Measurements from ENCODE around the gene SLC37A3. TPM values are rescaled to one million over a fixed set of nuclear protein-coding genes. Genes with fewer than 3 reads are reported as not detected.

The SLC37A3 gene
- total and polyA plus RNA-seq, 4 donors, result 7.3 to 30.8 (median 10.6) TPM

DNA sequence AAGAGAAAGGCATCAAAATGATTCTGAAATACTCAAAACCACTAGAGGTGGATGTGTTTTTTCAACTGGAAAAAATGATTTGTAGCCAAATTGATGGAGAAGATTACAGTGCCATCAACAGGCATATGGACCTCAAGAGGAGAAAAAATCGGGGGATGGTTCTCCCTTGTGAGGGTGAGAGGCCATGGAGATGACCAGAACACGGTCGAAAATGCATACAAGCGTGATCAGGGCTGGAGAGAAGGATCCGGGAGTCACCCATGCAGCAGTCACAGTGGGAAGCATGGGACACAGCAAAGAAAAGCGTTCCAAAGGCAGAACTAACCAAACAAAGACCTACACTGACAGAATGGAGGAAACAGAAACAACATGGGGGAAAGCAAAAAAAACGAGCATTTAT, 80.3 kb downstream of the SLC37A3 start:
- DNase-seq (ENCODE audit: low spot score), result no peak
- H3K27me3 ChIP-seq (ENCODE audit: control insufficient read depth in 4 of 4, insufficient read depth in 4 of 4, low read length in 3 of 4), result no peaks in the 10 kb centered on the region
- 94% methylated on average over 7 of the region's 7 CpGs for WGBS
- peaks cover 0 to 10% (median 2%) of the 10 kb centered on the region in 4 donors for H3K4me1 ChIP-seq (ENCODE audit: control insufficient read depth in 4 of 4, insufficient read depth in 4 of 4, low read length in 3 of 4)
- H3K36me3 ChIP-seq (ENCODE audit: control insufficient read depth in 4 of 4, insufficient read depth in 3 of 4, low read depth in 1 of 4, low read length in 3 of 4), result no peaks in the 10 kb centered on the region
- no peak overlapping the region for H3K27ac ChIP-seq (ENCODE audit: low read depth in 1 of 2, low read length in 2 of 2)
- H3K9ac ChIP-seq (ENCODE audit: low read depth in 1 of 2, low read length in 2 of 2), result no peak overlapping the region
- TF ChIP-seq, protein P1, sequence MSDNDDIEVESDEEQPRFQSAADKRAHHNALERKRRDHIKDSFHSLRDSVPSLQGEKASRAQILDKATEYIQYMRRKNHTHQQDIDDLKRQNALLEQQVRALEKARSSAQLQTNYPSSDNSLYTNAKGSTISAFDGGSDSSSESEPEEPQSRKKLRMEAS (IDR thresholded peaks at IDR 0.05), result no peak
- no peak for TF ChIP-seq NR2F2 (IDR thresholded peaks at IDR 0.05)
- no peak for TF ChIP-seq HNF4G (IDR thresholded peaks at IDR 0.05)
- TF ChIP-seq ZBTB33 (IDR thresholded peaks at IDR 0.05), result no peak
- TF ChIP-seq EGR1 (IDR thresholded peaks at IDR 0.05; ENCODE audit: low read depth in 2 of 2), result no peak
- TF ChIP-seq GABPA (IDR thresholded peaks at IDR 0.05 in 1 of 2, conservative IDR thresholded peaks at IDR 0.05 in 1 of 2), result no peak
- no peak for TF ChIP-seq SP1 (IDR thresholded peaks at IDR 0.05)
- no peak overlapping the region for H3K4me3 ChIP-seq (ENCODE audit: low read depth in 1 of 3, low read length in 3 of 3)
- H3K9me3 ChIP-seq (ENCODE audit: control insufficient read depth in 4 of 4, low read length in 3 of 4), result no peaks in the 10 kb centered on the region

- Histone ChIP-seq H3K27ac (ENCODE audit: low read depth in 1 of 2, low read length in 2 of 2) (no peak overlapping the region), H3K9me3 (ENCODE audit: control insufficient read depth in 4 of 4, low read length in 3 of 4) (no peaks in the 10 kb centered on the region), H3K36me3 (ENCODE audit: control insufficient read depth in 4 of 4, insufficient read depth in 3 of 4, low read depth in 1 of 4, low read length in 3 of 4) (no peaks in the 10 kb centered on the region), H3K27me3 (ENCODE audit: control insufficient read depth in 4 of 4, insufficient read depth in 4 of 4, low read length in 3 of 4) (no peaks in the 10 kb centered on the region), H3K9ac (ENCODE audit: low read depth in 1 of 2, low read length in 2 of 2) (no peak overlapping the region), H3K4me1 (ENCODE audit: control insufficient read depth in 4 of 4, insufficient read depth in 4 of 4, low read length in 3 of 4) (peaks cover 0 to 10% (median 2%) of the 10 kb centered on the region in 4 donors), H3K4me3 (ENCODE audit: low read depth in 1 of 3, low read length in 3 of 3) (no peak overlapping the region)
- DNase-seq (ENCODE audit: low spot score), result no peak
- 84% methylated on average over 4 of the region's 4 CpGs for WGBS
- TF ChIP-seq HNF4A (conservative IDR thresholded peaks at IDR 0.05) (no peak), TAF1 (conservative IDR thresholded peaks at IDR 0.05) (no peak), GABPA (IDR thresholded peaks at IDR 0.05 in 1 of 2, conservative IDR thresholded peaks at IDR 0.05 in 1 of 2) (no peak), REST (IDR thresholded peaks at IDR 0.05) (no peak), YY1 (IDR thresholded peaks at IDR 0.05) (no peak), CTCF (IDR thresholded peaks at IDR 0.05; ENCODE audit: low read depth, low read length, missing input control) (no peak), ATF3 (IDR thresholded peaks at IDR 0.05) (no peak), HNF4G (IDR thresholded peaks at IDR 0.05) (no peak), SP1 (IDR thresholded peaks at IDR 0.05) (no peak), NR2F2 (IDR thresholded peaks at IDR 0.05) (no peak), RXRA (IDR thresholded peaks at IDR 0.05) (no peak), FOXA2 (IDR thresholded peaks at IDR 0.05) (no peak), RAD21 (IDR thresholded peaks at IDR 0.05) (no peak), ZBTB33 (IDR thresholded peaks at IDR 0.05) (no peak), JUND (IDR thresholded peaks at IDR 0.05) (no peak)
- TF ChIP-seq, protein P1 (IDR thresholded peaks at IDR 0.05), result no peak
Observed at GRCh38 chr7:140317597-140317996, 80.7 kb downstream of the SLC37A3 start.
